B cell (primary cell): ENCODE results near the gene CHCHD5.

ENCODE experiments used
- EZH2 ChIP-seq: IDR thresholded peaks from 2 replicates; pipeline ENCODE4 v1.6.1; 2012; ENCODE audit warnings: borderline replicate concordance, low read depth, mild to moderate bottlenecking, moderate library complexity, low read length; ENCODE audit not compliant: insufficient read depth, poor library complexity, severe bottlenecking
- TF ChIP-seq, protein P1 (sequence below): fragments of 200-600 bp; IDR thresholded peaks from one replicate; pipeline ENCODE4 v1.8.0; 2022; ENCODE audit warnings: antibody characterized with exemption, mild to moderate bottlenecking

DNA sequence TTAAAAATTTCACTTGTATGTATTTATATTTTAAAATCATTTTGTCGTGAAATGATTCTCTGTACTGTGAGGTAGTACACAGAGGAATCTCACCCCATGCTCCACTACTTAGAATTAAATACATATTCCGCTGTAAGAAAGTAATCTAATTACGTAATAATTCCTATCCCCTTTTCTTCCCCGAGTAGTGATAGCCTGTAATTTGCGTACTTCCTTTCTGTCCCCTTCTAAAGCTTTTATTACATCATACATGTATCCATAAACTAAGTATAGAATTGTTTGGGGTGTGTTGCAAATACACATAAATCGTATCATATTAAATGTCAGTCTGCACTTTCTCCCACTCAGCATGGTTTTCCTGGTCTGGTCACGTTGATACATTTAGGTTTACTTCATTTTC, 12.4 kb upstream of the CHCHD5 start:
- TF ChIP-seq, protein P1, sequence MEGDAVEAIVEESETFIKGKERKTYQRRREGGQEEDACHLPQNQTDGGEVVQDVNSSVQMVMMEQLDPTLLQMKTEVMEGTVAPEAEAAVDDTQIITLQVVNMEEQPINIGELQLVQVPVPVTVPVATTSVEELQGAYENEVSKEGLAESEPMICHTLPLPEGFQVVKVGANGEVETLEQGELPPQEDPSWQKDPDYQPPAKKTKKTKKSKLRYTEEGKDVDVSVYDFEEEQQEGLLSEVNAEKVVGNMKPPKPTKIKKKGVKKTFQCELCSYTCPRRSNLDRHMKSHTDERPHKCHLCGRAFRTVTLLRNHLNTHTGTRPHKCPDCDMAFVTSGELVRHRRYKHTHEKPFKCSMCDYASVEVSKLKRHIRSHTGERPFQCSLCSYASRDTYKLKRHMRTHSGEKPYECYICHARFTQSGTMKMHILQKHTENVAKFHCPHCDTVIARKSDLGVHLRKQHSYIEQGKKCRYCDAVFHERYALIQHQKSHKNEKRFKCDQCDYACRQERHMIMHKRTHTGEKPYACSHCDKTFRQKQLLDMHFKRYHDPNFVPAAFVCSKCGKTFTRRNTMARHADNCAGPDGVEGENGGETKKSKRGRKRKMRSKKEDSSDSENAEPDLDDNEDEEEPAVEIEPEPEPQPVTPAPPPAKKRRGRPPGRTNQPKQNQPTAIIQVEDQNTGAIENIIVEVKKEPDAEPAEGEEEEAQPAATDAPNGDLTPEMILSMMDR = no peak
- TF ChIP-seq EZH2 = no peak
